Measurements from ENCODE around the gene EMC1.
"Not testable (repeated sequence)": the region's sequence is repeated elsewhere in the genome, so short reads cannot be mapped to it uniquely, and the experiment has no call there.

The EMC1 gene

GRCh38 chr1:19260211-19261138, 9.2 kb upstream of the EMC1 start:
- DNase-seq (ENCODE audit: low spot score), result peak; percentile 26

GRCh38 chr1:19258353-19258752, 7.0 kb upstream of the EMC1 start:
- DNase-seq (ENCODE audit: low spot score), result no peak

GRCh38 chr1:19257178-19257914, 6.0 kb upstream of the EMC1 start:
- no peak for DNase-seq (ENCODE audit: low spot score)

GRCh38 chr1:19256301-19256700, 5.0 kb upstream of the EMC1 start:
- DNase-seq (ENCODE audit: low spot score), result not testable (repeated sequence)

GRCh38 chr1:19255288-19255687, 4.0 kb upstream of the EMC1 start:
- DNase-seq (ENCODE audit: low spot score), result no peak

- no peak for DNase-seq (ENCODE audit: low spot score)
Observed at GRCh38 chr1:19254416-19254815, 3.1 kb upstream of the EMC1 start.

GRCh38 chr1:19250629-19251304, 557 bp downstream of the EMC1 start:
- DNase-seq (ENCODE audit: low spot score), result no peak

GRCh38 chr1:19240673-19241538, 10.4 kb downstream of the EMC1 start:
- peak; percentile 56 for DNase-seq (ENCODE audit: low spot score)

- no peak for DNase-seq (ENCODE audit: low spot score)
Observed at GRCh38 chr1:19239876-19240275, 11.4 kb downstream of the EMC1 start.

GRCh38 chr1:19234224-19234623, 17.1 kb downstream of the EMC1 start:
- no peak for DNase-seq (ENCODE audit: low spot score)

- DNase-seq (ENCODE audit: low spot score), result no peak
Observed at GRCh38 chr1:19232524-19232846, 18.8 kb downstream of the EMC1 start.

GRCh38 chr1:19231736-19232523, 19.4 kb downstream of the EMC1 start:
- DNase-seq (ENCODE audit: low spot score), result not testable (repeated sequence)

- DNase-seq (ENCODE audit: low spot score), result no peak
Observed at GRCh38 chr1:19229828-19230325, 21.4 kb downstream of the EMC1 start.

- no peak for DNase-seq (ENCODE audit: low spot score)
Observed at GRCh38 chr1:19229229-19229628, 22.1 kb downstream of the EMC1 start.

- DNase-seq (ENCODE audit: low spot score), result no peak
Observed at GRCh38 chr1:19222979-19223824, 28.1 kb downstream of the EMC1 start.

GRCh38 chr1:19222573-19222972, 28.8 kb downstream of the EMC1 start:
- DNase-seq (ENCODE audit: low spot score), result no peak

- no peak for DNase-seq (ENCODE audit: low spot score)
Observed at GRCh38 chr1:19220991-19221390, 30.3 kb downstream of the EMC1 start.

- DNase-seq (ENCODE audit: low spot score), result no peak
Observed at GRCh38 chr1:19220080-19220846, 31.1 kb downstream of the EMC1 start.

GRCh38 chr1:19219451-19219850, 31.9 kb downstream of the EMC1 start:
- no peak for DNase-seq (ENCODE audit: low spot score)

All from cerebellar cortex (tissue), 1 donor.